Kidney epithelial cell (primary cell): ENCODE results near the gene GAGE1. TPM values are rescaled to one million over a fixed set of nuclear protein-coding genes. Genes with fewer than 3 reads are reported as not detected.
"Not testable (repeated sequence)": the region's sequence is repeated elsewhere in the genome, so short reads cannot be mapped to it uniquely, and the experiment has no call there.

Source experiments
- DNase-seq: peaks from one replicate; pipeline ENCODE4 v3.0.0-alpha.2; 2010; ENCODE audit warnings: low read depth
- H3K27me3 ChIP-seq: 2 replicates; pipeline ENCODE4 v1.6.0; 2011; ENCODE audit warnings: low read length; ENCODE audit not compliant: control insufficient read depth, insufficient read depth
- H3K36me3 ChIP-seq: 2 replicates; pipeline ENCODE4 v1.5.1; 2011; ENCODE audit warnings: low read length; ENCODE audit not compliant: control insufficient read depth, insufficient read depth
- H3K4me3 ChIP-seq: 2 replicates; pipeline ENCODE4 v1.5.1; 2011; ENCODE audit warnings: low read depth, mild to moderate bottlenecking, control low read depth, low read length
- CTCF ChIP-seq: IDR thresholded peaks from 2 replicates; pipeline ENCODE4 v1.5.1; 2011; ENCODE audit warnings: mild to moderate bottlenecking, moderate library complexity, low read length, control low read depth, inconsistent platforms; ENCODE audit not compliant: insufficient read depth, poor library complexity, severe bottlenecking
- total RNA-seq: library from RNA; depleted of rRNA; stranded (reverse); fragments of >200 nt; gene quantifications from 2 replicates; pipeline ENCODE4 v1.2.3, GENCODE V29; 2015

Gene GAGE1, protein sequence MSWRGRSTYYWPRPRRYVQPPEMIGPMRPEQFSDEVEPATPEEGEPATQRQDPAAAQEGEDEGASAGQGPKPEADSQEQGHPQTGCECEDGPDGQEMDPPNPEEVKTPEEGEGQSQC
- total RNA-seq: not detected in 2 replicates

DNA sequence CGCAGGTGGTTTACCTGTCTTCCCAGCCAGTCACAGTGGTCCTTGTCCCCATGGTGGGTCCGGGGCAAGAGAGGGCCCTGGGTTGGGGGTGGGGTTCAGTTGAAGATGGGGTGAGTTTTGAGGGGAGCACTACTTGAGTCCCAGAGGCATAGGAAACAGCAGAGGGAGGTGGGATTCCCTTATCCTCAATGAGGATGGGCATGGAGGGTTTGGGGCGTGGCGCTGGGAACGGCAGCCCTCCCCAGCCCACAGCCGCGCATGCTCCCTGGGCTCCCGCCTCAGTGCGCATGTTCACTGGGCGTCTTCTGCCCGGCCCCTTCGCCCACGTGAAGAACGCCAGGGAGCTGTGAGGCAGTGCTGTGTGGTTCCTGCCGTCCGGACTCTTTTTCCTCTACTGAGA is at the start of gene GAGE1:
TSS of gene GAGE1 (plus strand) at position 301 of the 400 bp plus-strand sequence. CDS start 1,155 bp downstream, outside the sequence.
- H3K4me3 ChIP-seq, H3K27me3 ChIP-seq, H3K36me3 ChIP-seq: not testable (repeated sequence)

GRCh38 chrX:49550989-49551388 is 47.8 kb upstream of the GAGE1 start, which contains the start of gene GAGE12E:
Gene GAGE12E (plus strand): TSS chrX:49551289. CDS start chrX:49552444, 1,155 bp downstream.
- H3K36me3 ChIP-seq, DNase-seq, H3K27me3 ChIP-seq, H3K4me3 ChIP-seq: not testable (repeated sequence)

More for the DNA sequence above, at the start of gene GAGE1:
- not testable (repeated sequence) for DNase-seq

- H3K4me3 ChIP-seq, H3K27me3 ChIP-seq, DNase-seq, H3K36me3 ChIP-seq: not testable (repeated sequence)
Measured at GRCh38 chrX:49560542-49560941, 38.3 kb upstream of the GAGE1 start, which contains the start of gene GAGE12F. Gene GAGE12F (plus strand): TSS chrX:49560842. CDS start chrX:49561997, 1,155 bp downstream.

GRCh38 chrX:49568728-49569127 is 30.1 kb upstream of the GAGE1 start:
- not testable (repeated sequence) for H3K36me3 ChIP-seq, H3K4me3 ChIP-seq, H3K27me3 ChIP-seq, DNase-seq

DNA sequence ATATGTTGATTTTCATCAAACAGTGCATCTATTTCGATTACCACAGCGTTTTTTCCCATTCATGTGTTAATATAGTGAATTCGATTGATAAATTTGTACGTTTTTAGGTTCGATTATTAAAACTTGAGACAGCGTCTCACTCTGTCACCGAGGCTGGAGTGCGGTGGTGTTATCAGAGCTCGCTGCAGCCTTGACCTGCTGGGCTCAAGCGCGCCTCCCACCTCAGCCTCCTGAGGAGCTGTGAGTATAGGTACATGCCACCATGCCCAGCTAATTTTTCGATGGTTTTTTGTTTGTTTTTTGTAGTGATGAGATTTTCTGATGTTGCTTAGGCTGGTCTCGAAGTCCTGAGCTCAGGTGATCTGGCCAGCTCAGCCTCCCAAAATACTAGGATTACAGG is 29.7 kb upstream of the GAGE1 start:
- not testable (repeated sequence) for H3K4me3 ChIP-seq

DNA sequence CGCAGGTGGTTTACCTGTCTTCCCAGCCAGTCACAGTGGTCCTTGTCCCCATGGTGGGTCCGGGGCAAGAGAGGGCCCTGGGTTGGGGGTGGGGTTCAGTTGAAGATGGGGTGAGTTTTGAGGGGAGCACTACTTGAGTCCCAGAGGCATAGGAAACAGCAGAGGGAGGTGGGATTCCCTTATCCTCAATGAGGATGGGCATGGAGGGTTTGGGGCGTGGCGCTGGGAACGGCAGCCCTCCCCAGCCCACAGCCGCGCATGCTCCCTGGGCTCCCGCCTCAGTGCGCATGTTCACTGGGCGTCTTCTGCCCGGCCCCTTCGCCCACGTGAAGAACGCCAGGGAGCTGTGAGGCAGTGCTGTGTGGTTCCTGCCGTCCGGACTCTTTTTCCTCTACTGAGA is 28.7 kb upstream of the GAGE1 start, which contains the start of gene GAGE12G:
TSS of gene GAGE12G (plus strand) at position 301 of the 400 bp plus-strand sequence. CDS start 1,155 bp downstream, outside the sequence.
- H3K27me3 ChIP-seq, H3K36me3 ChIP-seq, DNase-seq, H3K4me3 ChIP-seq: not testable (repeated sequence)

More for the DNA sequence above, 29.7 kb upstream of the GAGE1 start:
- not testable (repeated sequence) for DNase-seq, H3K27me3 ChIP-seq, H3K36me3 ChIP-seq

DNA sequence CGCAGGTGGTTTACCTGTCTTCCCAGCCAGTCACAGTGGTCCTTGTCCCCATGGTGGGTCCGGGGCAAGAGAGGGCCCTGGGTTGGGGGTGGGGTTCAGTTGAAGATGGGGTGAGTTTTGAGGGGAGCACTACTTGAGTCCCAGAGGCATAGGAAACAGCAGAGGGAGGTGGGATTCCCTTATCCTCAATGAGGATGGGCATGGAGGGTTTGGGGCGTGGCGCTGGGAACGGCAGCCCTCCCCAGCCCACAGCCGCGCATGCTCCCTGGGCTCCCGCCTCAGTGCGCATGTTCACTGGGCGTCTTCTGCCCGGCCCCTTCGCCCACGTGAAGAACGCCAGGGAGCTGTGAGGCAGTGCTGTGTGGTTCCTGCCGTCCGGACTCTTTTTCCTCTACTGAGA is 19.2 kb upstream of the GAGE1 start, which contains the start of gene GAGE12H:
TSS of gene GAGE12H (plus strand) at position 301 of the 400 bp plus-strand sequence. CDS start 1,155 bp downstream, outside the sequence.
- not testable (repeated sequence) for H3K36me3 ChIP-seq, H3K4me3 ChIP-seq, DNase-seq

DNA sequence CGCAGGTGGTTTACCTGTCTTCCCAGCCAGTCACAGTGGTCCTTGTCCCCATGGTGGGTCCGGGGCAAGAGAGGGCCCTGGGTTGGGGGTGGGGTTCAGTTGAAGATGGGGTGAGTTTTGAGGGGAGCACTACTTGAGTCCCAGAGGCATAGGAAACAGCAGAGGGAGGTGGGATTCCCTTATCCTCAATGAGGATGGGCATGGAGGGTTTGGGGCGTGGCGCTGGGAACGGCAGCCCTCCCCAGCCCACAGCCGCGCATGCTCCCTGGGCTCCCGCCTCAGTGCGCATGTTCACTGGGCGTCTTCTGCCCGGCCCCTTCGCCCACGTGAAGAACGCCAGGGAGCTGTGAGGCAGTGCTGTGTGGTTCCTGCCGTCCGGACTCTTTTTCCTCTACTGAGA is 9.6 kb upstream of the GAGE1 start, which contains the start of gene GAGE2A:
TSS of gene GAGE2A (plus strand) at position 301 of the 400 bp plus-strand sequence. CDS start 1,155 bp downstream, outside the sequence.
- H3K36me3 ChIP-seq, DNase-seq, H3K27me3 ChIP-seq, H3K4me3 ChIP-seq: not testable (repeated sequence)

More for the DNA sequence above, 19.2 kb upstream of the GAGE1 start, which contains the start of gene GAGE12H:
- not testable (repeated sequence) for H3K27me3 ChIP-seq

DNA sequence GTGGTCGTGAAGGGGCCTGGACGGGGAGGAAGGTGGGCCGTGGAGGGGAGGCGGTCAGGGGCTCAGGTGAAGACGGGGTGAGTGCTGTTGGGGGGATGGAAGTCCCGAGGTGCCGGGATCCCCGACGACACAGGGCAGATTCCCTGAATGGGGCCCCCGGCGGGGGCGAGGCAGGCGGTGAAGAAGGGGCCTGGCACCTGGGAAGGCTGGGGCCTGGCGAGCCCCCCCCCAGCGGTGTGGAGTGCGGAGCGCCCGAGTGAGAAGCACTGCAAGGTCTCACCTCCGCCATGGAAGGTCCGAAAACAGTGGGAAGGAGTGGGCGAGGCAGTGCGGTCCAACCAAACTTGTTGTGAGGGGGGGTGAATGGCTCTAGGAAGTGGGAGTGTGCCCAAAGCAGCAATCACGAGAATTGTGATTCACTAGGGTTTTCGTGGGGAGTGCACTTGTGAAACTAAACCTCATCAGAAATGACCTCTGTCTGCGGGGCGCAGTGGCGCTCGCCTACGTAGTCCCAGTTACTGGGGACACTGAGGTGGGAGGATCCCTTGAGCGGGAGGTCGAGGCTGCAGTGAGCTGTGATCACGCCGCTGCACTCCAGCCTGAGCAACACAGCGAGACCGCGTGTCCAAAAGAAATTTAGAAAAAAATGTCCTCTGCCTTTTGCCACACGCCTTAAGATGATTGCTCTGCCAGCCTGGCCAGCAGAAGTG is 8.9 kb upstream of the GAGE1 start:
- DNase-seq, H3K4me3 ChIP-seq, H3K27me3 ChIP-seq, H3K36me3 ChIP-seq: not testable (repeated sequence)

DNA sequence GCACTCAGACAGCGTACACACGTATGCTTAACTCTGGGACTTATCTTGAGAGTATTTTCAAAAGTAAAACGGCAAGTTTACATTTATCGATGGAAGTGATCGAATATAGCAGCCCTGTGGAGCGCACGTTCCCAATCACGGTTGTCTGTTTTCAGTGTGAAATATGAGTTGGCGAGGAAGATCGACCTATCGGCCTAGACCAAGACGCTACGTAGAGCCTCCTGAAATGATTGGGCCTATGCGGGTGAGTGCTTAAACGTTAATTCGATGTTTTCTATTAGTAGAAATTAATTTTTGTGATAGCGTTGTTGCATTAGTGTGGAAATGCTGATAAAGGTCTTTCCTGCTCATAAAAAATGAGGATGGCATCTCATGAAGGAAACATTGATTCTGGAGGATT is 8.3 kb upstream of the GAGE1 start:
- not testable (repeated sequence) for H3K4me3 ChIP-seq, H3K27me3 ChIP-seq, H3K36me3 ChIP-seq, DNase-seq

DNA sequence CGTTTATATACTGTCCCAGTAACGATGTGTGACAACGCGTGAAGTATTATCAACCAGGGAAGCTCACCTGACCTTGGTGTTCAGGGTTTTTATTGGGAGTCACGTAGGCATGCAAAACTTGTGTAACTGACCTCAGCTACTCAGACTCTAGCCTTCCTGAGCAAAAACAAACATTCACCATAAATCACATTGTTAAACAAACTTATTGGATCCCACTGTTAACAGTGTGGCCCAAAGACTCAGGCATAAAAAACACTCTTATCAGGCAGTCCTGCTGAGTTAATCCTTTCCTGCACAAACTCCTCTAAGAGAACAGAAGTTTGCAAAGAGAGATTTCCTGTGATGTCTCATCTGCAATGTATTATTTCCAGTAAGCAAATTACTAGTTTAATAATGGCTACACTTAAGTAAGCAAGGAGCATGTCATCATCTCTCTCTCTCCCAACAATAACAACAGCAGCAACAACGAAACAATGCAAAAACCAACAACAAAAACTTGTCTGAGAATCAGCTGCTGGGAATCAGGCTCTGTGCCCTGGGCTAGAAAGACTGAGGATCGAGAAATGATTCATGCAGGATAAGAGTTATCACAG is 12.0 kb downstream of the GAGE1 start:
- no peak for DNase-seq
- no peaks in the 10 kb centered on the region for H3K36me3 ChIP-seq
- no peak for TF ChIP-seq CTCF
- H3K4me3 ChIP-seq: no peak overlapping the region
- no peaks in the 10 kb centered on the region for H3K27me3 ChIP-seq
